ENCODE results near the gene UIMC1. TPM values are rescaled to one million over a fixed set of nuclear protein-coding genes. Genes with fewer than 3 reads are reported as not detected.
A peak's percentile ranks its signal among the peaks of the same experiment; 100 is the strongest.

The UIMC1 gene
- total RNA-seq, 1 experiment from 2014 or later = 53.0 TPM

- peaks cover 25 to 46% of the 10 kb centered on the region in 2 experiments for H3K4me1 Mint-ChIP-seq
- TF ChIP-seq CTCF (conservative IDR thresholded peaks at IDR 0.05) = no peak
- peak overlapping the region; percentile 44 to 88 (median 77); a peak in 5 of 7 replicates for H3K27ac Mint-ChIP-seq
- Histone ChIP-seq H3K14ac (ENCODE audit: insufficient read depth, low read length) (no peak overlapping the region), H2AK5ac (ENCODE audit: insufficient read length, low read length) (no peak overlapping the region), H3K4ac (ENCODE audit: low read depth, low read length) (no peak overlapping the region), H2BK15ac (ENCODE audit: low read depth, low read length) (no peak overlapping the region), H2BK20ac (ENCODE audit: low read depth, low read length, poor library complexity, severe bottlenecking) (no peak overlapping the region), H3K23ac (ENCODE audit: insufficient read length, low read depth, low read length) (no peak overlapping the region), H3K4me2 (ENCODE audit: insufficient read depth, insufficient read length, low read length) (no peak overlapping the region), H3T11ph (ENCODE audit: low read length) (no peak overlapping the region), H3K56ac (ENCODE audit: insufficient read length, low read depth, low read length) (no peak overlapping the region), H2BK12ac (ENCODE audit: insufficient read length, low read depth, low read length) (no peak overlapping the region), H2AFZ (ENCODE audit: low read length) (no peak overlapping the region), H4K20me1 (ENCODE audit: control insufficient read depth, insufficient read depth, insufficient read length) (no peaks in the 10 kb centered on the region), H3K4me1 (ENCODE audit: insufficient read depth, low read length) (peaks cover 4% of the 10 kb centered on the region; the same call in 1 of the 2 replicates), H4K91ac (ENCODE audit: insufficient read length, low read depth, low read length) (no peak overlapping the region), H3K79me1 (ENCODE audit: insufficient read depth, low read depth, low read length, poor library complexity, severe bottlenecking) (no peaks in the 10 kb centered on the region), H3K9me3 (ENCODE audit: control insufficient read depth, low read depth, low read length) (no peaks in the 10 kb centered on the region), H3K27ac (ENCODE audit: insufficient read length, low read depth, low read length) (no peak overlapping the region), H2BK5ac (ENCODE audit: insufficient read length, low read length) (no peak overlapping the region), H3K23me2 (ENCODE audit: insufficient read length, low read depth, low read length, poor library complexity, severe bottlenecking) (no peaks in the 10 kb centered on the region), H3K18ac (ENCODE audit: insufficient read length, low read depth, low read length) (no peak overlapping the region), H4K5ac (ENCODE audit: insufficient read length, low read depth, low read length) (no peak overlapping the region), H4K8ac (replicated peaks; ENCODE audit: insufficient read length, low read depth, low read length) (no peak overlapping the region), H3K9ac (ENCODE audit: extremely low read depth, insufficient read length, low read length) (no peak overlapping the region), H2BK120ac (ENCODE audit: low read depth, low read length, poor library complexity, severe bottlenecking) (no peak overlapping the region), H3K79me2 (ENCODE audit: insufficient read depth, low read length) (no peaks in the 10 kb centered on the region), H3K27me3 (ENCODE audit: insufficient read depth, low read length) (no peaks in the 10 kb centered on the region)
- WGBS (ENCODE audit: extremely low coverage, insufficient read length, low lambda C conversion rate) = no CpG with 5 or more reads among the region's 15 CpGs
- H3K36me3 Mint-ChIP-seq (ENCODE audit: insufficient read depth in 1 of 3, low read depth in 3 of 3) = no peaks in the 10 kb centered on the region
- no peaks in the 10 kb centered on the region for H3K9me3 Mint-ChIP-seq
- no peak for DNase-seq
- peak overlapping the region in 1 of 2 experiments; percentile 67; a peak in 4 of 5 replicates for H3K4me3 Mint-ChIP-seq
- H3K27me3 Mint-ChIP-seq (ENCODE audit: low read depth) = peaks cover 6% of the 10 kb centered on the region; the same call in 1 of the 2 replicates
Measured at GRCh38 chr5:176863041-176863764, 143.4 kb downstream of the UIMC1 start.

Data from H9 (cell line).